ENCODE data around the gene ADD3.

DNA sequence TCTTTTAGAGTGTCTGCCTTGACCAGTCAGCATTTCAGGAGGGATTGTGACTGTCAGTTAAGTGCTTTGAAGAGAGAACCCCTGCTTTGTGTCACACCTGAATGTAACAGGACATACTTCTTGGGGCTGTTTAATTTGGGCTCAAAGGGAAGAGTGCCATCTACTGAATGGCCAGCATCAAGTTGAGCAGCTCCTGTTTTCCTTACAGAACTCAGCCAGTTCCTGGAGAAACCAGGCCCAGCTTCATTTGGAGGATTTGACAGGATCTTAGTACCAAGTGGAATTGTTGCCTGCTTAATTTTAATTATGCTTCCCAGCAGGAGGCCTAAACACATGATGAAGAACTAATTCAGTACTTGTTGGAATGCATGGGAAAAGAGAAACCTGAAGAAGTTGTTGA, 8.3 kb downstream of the ADD3 start:
- TF ChIP-seq, protein P1, sequence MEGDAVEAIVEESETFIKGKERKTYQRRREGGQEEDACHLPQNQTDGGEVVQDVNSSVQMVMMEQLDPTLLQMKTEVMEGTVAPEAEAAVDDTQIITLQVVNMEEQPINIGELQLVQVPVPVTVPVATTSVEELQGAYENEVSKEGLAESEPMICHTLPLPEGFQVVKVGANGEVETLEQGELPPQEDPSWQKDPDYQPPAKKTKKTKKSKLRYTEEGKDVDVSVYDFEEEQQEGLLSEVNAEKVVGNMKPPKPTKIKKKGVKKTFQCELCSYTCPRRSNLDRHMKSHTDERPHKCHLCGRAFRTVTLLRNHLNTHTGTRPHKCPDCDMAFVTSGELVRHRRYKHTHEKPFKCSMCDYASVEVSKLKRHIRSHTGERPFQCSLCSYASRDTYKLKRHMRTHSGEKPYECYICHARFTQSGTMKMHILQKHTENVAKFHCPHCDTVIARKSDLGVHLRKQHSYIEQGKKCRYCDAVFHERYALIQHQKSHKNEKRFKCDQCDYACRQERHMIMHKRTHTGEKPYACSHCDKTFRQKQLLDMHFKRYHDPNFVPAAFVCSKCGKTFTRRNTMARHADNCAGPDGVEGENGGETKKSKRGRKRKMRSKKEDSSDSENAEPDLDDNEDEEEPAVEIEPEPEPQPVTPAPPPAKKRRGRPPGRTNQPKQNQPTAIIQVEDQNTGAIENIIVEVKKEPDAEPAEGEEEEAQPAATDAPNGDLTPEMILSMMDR (IDR thresholded peaks at IDR 0.05), result no peak
- TF ChIP-seq ELF4 (CRISPR knock-in tag; IDR thresholded peaks at IDR 0.05; ENCODE audit: low read depth), result no peak
- TF ChIP-seq ESRRA (CRISPR knock-in tag; IDR thresholded peaks at IDR 0.05; ENCODE audit: borderline replicate concordance), result no peak

Measured in WTC11 (cell line).